GM18519 (cell line): Measurements from ENCODE around the gene ETV1.
"Not testable (repeated sequence)": the region's sequence is repeated elsewhere in the genome, so short reads cannot be mapped to it uniquely, and the experiment has no call there.

Experiments used
- ATAC-seq: cut with Tn5 transposase; IDR thresholded peaks from one replicate; pipeline ENCODE4 v1.9.1; 2021; ENCODE audit warnings: mild to moderate bottlenecking, moderate library complexity; ENCODE audit not compliant: unreplicated experiment, low FRiP score

ETV1 gene

DNA sequence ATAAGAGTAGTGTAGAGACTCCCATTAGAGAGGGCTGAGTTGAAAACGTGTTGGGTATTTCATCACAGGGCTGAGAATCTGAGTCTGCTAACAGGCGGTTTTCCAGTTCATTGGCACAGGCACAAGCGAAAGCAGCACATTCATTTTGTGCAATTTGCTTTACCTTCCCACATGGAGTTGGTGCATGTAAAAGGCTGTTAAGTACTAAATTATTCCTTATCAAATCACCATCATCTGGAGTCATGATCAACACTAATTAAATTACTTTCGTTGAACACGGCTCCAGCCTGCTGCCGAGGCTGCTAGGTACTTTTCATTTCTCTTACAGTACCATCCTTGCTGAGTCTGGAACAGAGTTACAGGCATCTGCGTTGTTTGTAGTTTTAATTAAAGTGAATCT lies 43.8 kb downstream of the ETV1 start:
- ATAC-seq, result no peak

- no peak for ATAC-seq
These were observed 55.9 kb downstream of the ETV1 start for GRCh38 chr7:13933536-13933935.

GRCh38 chr7:13933091-13933490 lies 56.4 kb downstream of the ETV1 start:
- ATAC-seq, result no peak

- ATAC-seq, result no peak
These were observed 57.3 kb downstream of the ETV1 start for GRCh38 chr7:13932131-13932530.

- ATAC-seq, result no peak
These were observed 68.4 kb downstream of the ETV1 start for GRCh38 chr7:13921062-13921461.

DNA sequence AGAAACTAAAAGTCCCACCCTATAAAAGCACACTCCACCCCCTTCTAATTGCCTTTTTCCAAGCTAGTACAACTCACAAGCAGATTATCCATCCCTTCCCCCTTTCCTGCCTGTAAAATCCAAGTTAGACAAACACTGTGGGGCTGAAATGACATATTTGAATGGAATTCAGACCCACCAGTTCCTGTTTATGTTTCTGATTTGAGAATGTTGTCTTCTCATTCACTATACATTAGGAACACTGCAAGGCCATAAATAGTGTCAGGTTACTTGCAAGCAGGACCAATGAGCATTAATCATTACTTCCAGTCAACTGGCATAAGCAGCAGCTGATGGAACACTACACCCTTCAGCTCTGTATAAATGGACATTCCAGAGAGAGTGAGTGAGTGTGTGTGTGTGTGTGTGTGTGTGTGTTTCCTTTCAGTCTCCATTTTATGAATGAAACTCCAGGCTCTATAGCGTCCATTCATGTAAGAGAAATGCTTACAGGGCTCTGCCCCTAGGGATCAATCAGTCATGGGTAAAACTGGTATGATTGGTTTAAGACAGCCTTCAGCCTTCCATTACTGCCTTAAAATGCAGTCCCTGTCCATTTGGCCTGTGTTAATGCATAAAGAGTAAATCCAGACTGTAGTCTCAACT lies 69.3 kb downstream of the ETV1 start:
- ATAC-seq, result no peak

- ATAC-seq, result not testable (repeated sequence)
These were observed 71.1 kb downstream of the ETV1 start for GRCh38 chr7:13918333-13918732.

- ATAC-seq, result not testable (repeated sequence)
These were observed 72.4 kb downstream of the ETV1 start for GRCh38 chr7:13917103-13917502.

GRCh38 chr7:13915891-13916290 lies 73.6 kb downstream of the ETV1 start:
- no peak for ATAC-seq

DNA sequence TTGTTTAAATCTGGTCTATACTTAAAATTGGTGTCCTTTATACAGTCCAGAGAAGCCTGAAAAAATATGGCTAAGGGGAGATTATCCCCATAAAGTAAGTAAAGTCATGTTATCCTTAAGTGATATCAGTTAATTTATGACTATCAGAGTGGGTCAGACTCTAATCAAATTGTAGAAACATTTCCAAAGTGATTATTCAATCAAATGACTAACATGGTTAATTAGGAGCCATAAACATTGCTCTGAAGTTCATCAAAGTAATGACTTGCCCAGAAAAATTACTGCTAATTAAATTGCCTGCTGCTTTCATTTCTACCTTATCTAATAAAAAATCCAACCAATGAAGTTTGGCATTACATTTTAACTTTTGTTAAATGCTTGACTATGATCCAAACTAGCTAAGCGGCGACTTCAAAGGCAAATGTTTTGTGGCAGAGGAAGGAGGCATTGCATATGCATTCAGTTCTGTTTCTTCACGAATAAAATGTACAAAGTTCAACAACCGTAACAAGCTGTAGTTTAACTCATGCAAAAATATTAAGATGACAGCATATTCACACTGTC lies 76.7 kb downstream of the ETV1 start:
- no peak for ATAC-seq

DNA sequence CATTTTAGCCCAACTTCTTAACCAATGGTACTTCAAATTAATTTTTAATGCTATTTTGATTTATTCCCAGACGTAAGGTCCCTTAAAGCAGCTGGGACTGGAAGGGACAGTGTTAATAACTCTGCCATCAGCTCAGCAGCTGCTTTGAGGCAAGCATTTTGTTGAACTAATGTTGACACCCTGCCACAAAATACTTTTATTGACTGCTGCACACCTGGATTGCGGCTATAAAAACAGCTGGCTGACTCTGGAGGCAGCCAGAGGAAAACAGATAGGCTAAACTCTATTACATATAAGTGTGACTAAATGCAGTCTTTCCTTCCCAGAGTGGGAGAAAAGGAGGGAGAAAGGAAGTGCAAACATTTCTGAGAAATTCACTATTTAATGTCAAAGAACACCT lies 77.6 kb downstream of the ETV1 start:
- ATAC-seq, result no peak

- ATAC-seq, result no peak
These were observed 78.5 kb downstream of the ETV1 start for GRCh38 chr7:13910805-13911551.

DNA sequence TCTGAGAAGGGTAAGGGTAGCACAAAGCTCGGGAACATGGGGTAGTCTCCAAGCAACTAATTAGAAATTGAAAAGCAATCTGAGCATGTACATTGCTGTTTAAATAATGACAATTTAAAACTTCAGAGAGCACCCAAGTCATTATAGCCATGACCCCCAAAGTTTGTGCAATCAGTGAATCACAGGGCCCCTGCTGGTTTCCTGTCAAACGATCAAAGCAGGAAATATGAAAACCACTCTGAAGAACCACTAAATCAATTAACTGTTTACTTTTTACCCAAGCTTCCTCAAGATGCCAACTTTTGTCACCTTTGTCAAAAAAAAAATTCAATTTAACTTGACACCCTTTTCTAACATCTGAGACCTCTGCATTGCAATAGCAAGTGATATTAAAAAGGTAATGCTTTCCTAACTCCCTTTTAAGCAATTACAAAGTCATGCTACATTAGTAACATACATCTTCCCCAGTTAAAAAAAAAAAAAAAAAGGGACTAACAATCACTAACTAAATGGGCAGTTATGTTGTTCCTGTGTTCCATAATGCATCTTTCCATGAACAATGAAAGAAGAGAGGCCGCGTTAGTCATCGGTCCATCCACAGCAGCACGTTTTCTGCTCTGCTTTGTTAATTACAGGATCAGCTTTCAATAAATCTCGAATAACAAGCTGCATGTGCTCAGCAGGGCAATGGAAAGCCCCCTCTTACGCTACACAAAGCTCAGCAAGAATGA lies 80.6 kb downstream of the ETV1 start:
- ATAC-seq, result no peak

- ATAC-seq, result no peak
These were observed 81.6 kb downstream of the ETV1 start for GRCh38 chr7:13907831-13908230.

- ATAC-seq, result no peak
These were observed 84.8 kb downstream of the ETV1 start for GRCh38 chr7:13904689-13905088.

DNA sequence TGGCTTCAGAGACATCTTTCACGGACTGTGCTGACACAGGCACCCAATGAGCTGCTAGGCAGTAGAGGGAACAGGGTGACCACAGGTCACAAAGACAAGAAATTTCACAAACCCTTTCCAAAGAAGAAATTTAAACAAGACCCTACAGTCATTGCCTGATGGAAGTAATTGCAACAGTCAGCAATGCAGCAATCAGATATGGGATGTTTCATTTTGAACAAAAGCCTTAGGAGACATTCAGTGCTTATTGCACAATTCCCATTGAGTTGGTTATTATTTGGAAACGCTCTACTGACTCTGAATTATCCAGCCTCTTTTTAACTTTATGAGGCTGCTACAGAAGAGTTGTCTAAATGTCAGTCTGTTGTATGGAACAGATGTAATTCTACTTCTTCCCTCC lies 85.5 kb downstream of the ETV1 start:
- no peak for ATAC-seq

- no peak for ATAC-seq
These were observed 87.9 kb downstream of the ETV1 start for GRCh38 chr7:13901577-13901976.

DNA sequence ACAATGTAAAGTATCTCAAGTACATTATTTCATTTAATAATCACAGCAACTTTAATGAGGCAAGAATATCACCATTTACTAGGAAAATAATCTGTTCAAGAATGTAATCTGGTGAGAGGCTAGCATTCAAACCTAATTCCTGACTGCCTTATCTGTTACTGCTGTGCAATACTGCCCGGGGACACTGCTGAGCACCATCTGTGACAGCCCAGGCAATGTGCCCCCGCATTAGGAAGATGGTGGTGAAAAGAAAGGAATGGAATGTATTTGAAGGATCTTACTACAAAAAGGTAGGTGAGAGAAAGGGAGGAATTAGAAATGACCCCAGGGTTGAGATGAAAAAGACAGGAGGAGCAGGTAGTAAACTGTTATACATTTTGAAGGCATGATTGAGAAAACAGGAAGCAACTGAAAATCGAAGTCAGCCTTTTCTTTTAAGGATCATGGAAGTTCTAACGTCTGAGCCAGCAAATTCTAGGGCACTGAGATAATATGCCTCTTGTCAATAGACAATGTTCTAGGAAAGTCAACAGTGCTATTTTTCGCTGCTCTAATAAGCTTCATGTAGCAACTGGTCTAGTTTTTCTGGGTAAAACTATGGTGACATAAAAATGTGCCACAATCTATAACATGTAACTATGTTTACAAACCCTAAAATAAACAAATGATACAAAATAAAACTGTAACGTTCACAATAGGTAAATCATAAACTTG lies 90.4 kb downstream of the ETV1 start:
- no peak for ATAC-seq

DNA sequence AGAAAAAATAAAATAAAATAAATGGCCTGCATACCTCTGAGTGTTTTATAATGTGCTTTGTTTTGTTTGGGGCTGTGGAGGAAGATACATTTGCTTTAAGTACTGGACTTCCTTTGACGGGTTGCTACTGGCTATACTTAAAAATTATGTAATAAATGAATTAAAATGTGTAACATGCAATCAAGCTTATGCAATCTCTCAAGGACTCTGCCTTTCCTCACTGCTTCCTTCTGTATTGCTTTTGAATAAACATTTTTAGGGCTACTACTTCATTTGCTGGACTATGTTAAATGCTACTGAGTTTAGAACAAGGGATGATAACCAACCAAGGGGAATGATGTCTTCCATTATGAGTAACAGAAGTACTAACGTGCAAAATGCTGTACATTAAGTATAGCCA lies 91.6 kb downstream of the ETV1 start:
- ATAC-seq, result no peak

GRCh38 chr7:13894954-13895353 lies 94.5 kb downstream of the ETV1 start:
- no peak for ATAC-seq

GRCh38 chr7:13894377-13894776 lies 95.1 kb downstream of the ETV1 start:
- no peak for ATAC-seq
